ENCODE results near the gene SLC6A4. TPM values are rescaled to one million over a fixed set of nuclear protein-coding genes. Genes with fewer than 3 reads are reported as not detected.

Gene SLC6A4
- total and polyA plus RNA-seq, 2 donors (not counting 3 experiments of a cell fraction or from before 2014, with no cell fraction given) = 0.25 TPM; not detected in 1

- intact Hi-C loops (cut with micrococcal nuclease) = no loop called here
- Histone ChIP-seq H3K27me3 (ENCODE audit: control insufficient read depth in 2 of 2, insufficient read depth in 2 of 2, low read length in 2 of 2) (peaks cover 16 to 22% of the 10 kb centered on the region in 2 experiments), H3K4me1 (ENCODE audit: control insufficient read depth, extremely low read depth, insufficient read depth, low read length) (no peaks in the 10 kb centered on the region), H3K4me3 (replicated peaks in 1 of 3; ENCODE audit: insufficient read depth in 1 of 3, low read depth in 1 of 3, low read length in 3 of 3) (no peak overlapping the region), H3K79me2 (ENCODE audit: control insufficient read depth, insufficient read depth, low read length) (no peaks in the 10 kb centered on the region), H3K36me3 (ENCODE audit: control insufficient read depth in 2 of 2, extremely low read depth in 1 of 2, insufficient read depth in 2 of 2, low read length in 2 of 2) (no peaks in the 10 kb centered on the region), H3K27ac (ENCODE audit: insufficient read depth, low read depth, low read length) (no peak overlapping the region), H3K9me1 (replicated peaks; ENCODE audit: control insufficient read depth, extremely low read depth, insufficient read depth, low read length) (no peaks in the 10 kb centered on the region), H3K4me2 (ENCODE audit: insufficient read depth, low read length) (no peak overlapping the region), H2AFZ (ENCODE audit: low read depth, low read length) (no peak overlapping the region), H3K9ac (replicated peaks; ENCODE audit: extremely low read depth, insufficient read depth, low read length) (no peak overlapping the region), H3K9me3 (replicated peaks; ENCODE audit: control insufficient read depth, insufficient read depth, low read length) (no peaks in the 10 kb centered on the region), H4K20me1 (replicated peaks; ENCODE audit: control insufficient read depth, extremely low read depth, insufficient read depth, low read length) (no peaks in the 10 kb centered on the region)
- FAIRE-seq (no peak), DNase-seq (ENCODE audit: low read depth, low spot score) (no peak)
- dilution Hi-C loops (cut with MboI; ENCODE audit: extremely low pct_ligation_motif_present, low sequenced_read_pairs) = no loop called here
- POLR2A ChIA-PET = no interaction called here
- CTCF ChIA-PET = interaction anchor here (1.4 kb wide), 1 partner anchor 14 kb away, joined by 4 read pairs; no protein-coding TSS in a partner anchor
- BruUV-seq (replicated peaks) = no TSS peak
- TF ChIP-seq FOS (IDR thresholded peaks at IDR 0.05; ENCODE audit: borderline replicate concordance, insufficient read depth, low read length) = no peak
These were observed 12.7 kb downstream of the SLC6A4 start for GRCh38 chr17:30222721-30223175.

DNA sequence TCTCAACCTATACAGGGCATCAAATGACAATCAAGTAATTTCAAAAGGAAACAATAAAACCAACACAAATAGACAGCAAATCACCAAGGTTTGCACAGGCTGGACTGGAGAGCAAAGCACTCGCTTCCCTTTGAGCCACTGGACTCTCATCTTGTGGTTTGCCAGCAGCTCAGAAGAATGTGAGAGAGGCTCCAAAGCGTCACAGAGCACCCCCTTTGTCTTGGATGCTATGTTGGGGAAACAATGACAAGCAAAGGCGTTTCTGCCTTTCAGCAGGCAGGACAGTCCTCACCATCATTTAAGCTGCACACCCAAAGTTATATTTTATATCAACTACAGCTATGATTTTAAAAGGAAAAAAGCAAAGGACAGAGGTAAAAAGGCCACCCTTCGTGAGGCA, 13.2 kb downstream of the SLC6A4 start:
- Histone ChIP-seq H3K27me3 (ENCODE audit: control insufficient read depth in 2 of 2, insufficient read depth in 2 of 2, low read length in 2 of 2) (peaks cover 16 to 21% of the 10 kb centered on the region in 2 experiments), H3K9me1 (replicated peaks; ENCODE audit: control insufficient read depth, extremely low read depth, insufficient read depth, low read length) (no peaks in the 10 kb centered on the region), H3K4me1 (ENCODE audit: control insufficient read depth, extremely low read depth, insufficient read depth, low read length) (no peaks in the 10 kb centered on the region), H3K79me2 (ENCODE audit: control insufficient read depth, insufficient read depth, low read length) (no peaks in the 10 kb centered on the region), H4K20me1 (replicated peaks; ENCODE audit: control insufficient read depth, extremely low read depth, insufficient read depth, low read length) (no peaks in the 10 kb centered on the region), H3K9ac (replicated peaks; ENCODE audit: extremely low read depth, insufficient read depth, low read length) (no peak overlapping the region), H3K27ac (ENCODE audit: insufficient read depth, low read depth, low read length) (no peak overlapping the region), H3K4me3 (replicated peaks in 1 of 3; ENCODE audit: insufficient read depth in 1 of 3, low read depth in 1 of 3, low read length in 3 of 3) (no peak overlapping the region), H3K9me3 (replicated peaks; ENCODE audit: control insufficient read depth, insufficient read depth, low read length) (no peaks in the 10 kb centered on the region), H3K36me3 (ENCODE audit: control insufficient read depth in 2 of 2, extremely low read depth in 1 of 2, insufficient read depth in 2 of 2, low read length in 2 of 2) (no peaks in the 10 kb centered on the region), H2AFZ (ENCODE audit: low read depth, low read length) (no peak overlapping the region), H3K4me2 (ENCODE audit: insufficient read depth, low read length) (no peak overlapping the region)
- intact Hi-C loops (cut with micrococcal nuclease) = no loop called here
- POLR2A ChIA-PET = no interaction called here
- dilution Hi-C loops (cut with MboI; ENCODE audit: extremely low pct_ligation_motif_present, low sequenced_read_pairs) = no loop called here
- no peak for FAIRE-seq
- CTCF ChIA-PET = interaction anchor here (0.9 to 1.4 kb wide), 3 partner anchors 14 to 50 kb away, joined by 3 to 4 read pairs (median 3); no protein-coding TSS in a partner anchor
- TF ChIP-seq, protein P1, sequence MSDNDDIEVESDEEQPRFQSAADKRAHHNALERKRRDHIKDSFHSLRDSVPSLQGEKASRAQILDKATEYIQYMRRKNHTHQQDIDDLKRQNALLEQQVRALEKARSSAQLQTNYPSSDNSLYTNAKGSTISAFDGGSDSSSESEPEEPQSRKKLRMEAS (IDR thresholded peaks at IDR 0.05; ENCODE audit: insufficient read depth, insufficient read length) = no peak
- TF ChIP-seq FOS (IDR thresholded peaks at IDR 0.05; ENCODE audit: borderline replicate concordance, insufficient read depth, low read length) (no peak), POLR2AphosphoS5 (IDR thresholded peaks at IDR 0.05; ENCODE audit: insufficient read depth, low read depth, low read length) (no peak), GATA2 (IDR thresholded peaks at IDR 0.05; ENCODE audit: insufficient read depth, insufficient read length, low read depth, low read length) (no peak), EZH2 (IDR thresholded peaks at IDR 0.05; ENCODE audit: borderline replicate concordance, low read depth, low read length, severe bottlenecking) (no peak), JUN (IDR thresholded peaks at IDR 0.05; ENCODE audit: borderline replicate concordance, insufficient read depth, insufficient read length, low read depth) (no peak), POLR2A (IDR thresholded peaks at IDR 0.05; ENCODE audit: low read depth, low read length) (no peak), CTCF (IDR thresholded peaks at IDR 0.05; ENCODE audit: extremely low read depth in 1 of 2, insufficient read depth in 1 of 2, low read depth in 1 of 2, low read length in 2 of 2) (no peak), MYC (IDR thresholded peaks at IDR 0.05; ENCODE audit: low read depth, low read length) (no peak)
- no TSS peak for BruUV-seq (replicated peaks)
- no peak for DNase-seq (ENCODE audit: low read depth, low spot score)
